Stimulated activated naive CD4-positive, alpha-beta T cell treated with Interleukin-2 at 50 U/mL for 16 hours (primary cell): ENCODE results near the gene KDM4B.

Experiments
- DNase-seq: peaks from one replicate; lab custom pipeline; 2025; lab: John Stamatoyannopoulos, UW

The KDM4B gene

GRCh38 chr19:5051619-5052018 is 82.7 kb downstream of the KDM4B start:
- DNase-seq = no peak

- no peak for DNase-seq
Observed at GRCh38 chr19:5052515-5052914, 83.6 kb downstream of the KDM4B start.

GRCh38 chr19:5052945-5053485 is 84.1 kb downstream of the KDM4B start:
- DNase-seq = no peak

GRCh38 chr19:5053661-5054060 is 84.7 kb downstream of the KDM4B start:
- no peak for DNase-seq

- DNase-seq = no peak
Observed at GRCh38 chr19:5054551-5055456, 85.9 kb downstream of the KDM4B start.

- DNase-seq = no peak
Observed at GRCh38 chr19:5055457-5055776, 86.5 kb downstream of the KDM4B start.

GRCh38 chr19:5057860-5058259 is 88.9 kb downstream of the KDM4B start:
- DNase-seq = no peak

GRCh38 chr19:5058521-5059212 is 89.8 kb downstream of the KDM4B start:
- DNase-seq = no peak

- DNase-seq = no peak
Observed at GRCh38 chr19:5059213-5059574, 90.3 kb downstream of the KDM4B start.

- DNase-seq = no peak
Observed at GRCh38 chr19:5059793-5060192, 90.9 kb downstream of the KDM4B start.

- no peak for DNase-seq
Observed at GRCh38 chr19:5062195-5062594, 93.3 kb downstream of the KDM4B start.

- no peak for DNase-seq
Observed at GRCh38 chr19:5062799-5063198, 93.9 kb downstream of the KDM4B start.

GRCh38 chr19:5063873-5064645 is 95.1 kb downstream of the KDM4B start:
- no peak for DNase-seq

GRCh38 chr19:5064896-5065295 is 96.0 kb downstream of the KDM4B start:
- no peak for DNase-seq

GRCh38 chr19:5065663-5066093 is 96.8 kb downstream of the KDM4B start:
- DNase-seq = no peak

GRCh38 chr19:5066768-5067167 is 97.9 kb downstream of the KDM4B start:
- DNase-seq = no peak

GRCh38 chr19:5067678-5068077 is 98.8 kb downstream of the KDM4B start:
- DNase-seq = no peak

- no peak for DNase-seq
Observed at GRCh38 chr19:5068233-5069072, 99.5 kb downstream of the KDM4B start.

GRCh38 chr19:5070331-5070730 is 101.4 kb downstream of the KDM4B start:
- no peak for DNase-seq

- DNase-seq = no peak
Observed at GRCh38 chr19:5070930-5071329, 102.0 kb downstream of the KDM4B start.

GRCh38 chr19:5071579-5071978 is 102.7 kb downstream of the KDM4B start:
- no peak for DNase-seq

GRCh38 chr19:5072115-5072514 is 103.2 kb downstream of the KDM4B start:
- DNase-seq = no peak
